NCI-H2196 treated with DMSO at 0.1 percent for 48 hours (cell line): ENCODE results near the gene MCRIP1.
A peak's percentile ranks its signal among the peaks of the same experiment; 100 is the strongest.

ENCODE experiments used
- DNase-seq: peaks from one replicate; lab custom pipeline; 2025; ENCODE audit not compliant: unreplicated experiment; lab: John Stamatoyannopoulos, UW

The MCRIP1 gene, protein sequence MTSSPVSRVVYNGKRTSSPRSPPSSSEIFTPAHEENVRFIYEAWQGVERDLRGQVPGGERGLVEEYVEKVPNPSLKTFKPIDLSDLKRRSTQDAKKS

DNA sequence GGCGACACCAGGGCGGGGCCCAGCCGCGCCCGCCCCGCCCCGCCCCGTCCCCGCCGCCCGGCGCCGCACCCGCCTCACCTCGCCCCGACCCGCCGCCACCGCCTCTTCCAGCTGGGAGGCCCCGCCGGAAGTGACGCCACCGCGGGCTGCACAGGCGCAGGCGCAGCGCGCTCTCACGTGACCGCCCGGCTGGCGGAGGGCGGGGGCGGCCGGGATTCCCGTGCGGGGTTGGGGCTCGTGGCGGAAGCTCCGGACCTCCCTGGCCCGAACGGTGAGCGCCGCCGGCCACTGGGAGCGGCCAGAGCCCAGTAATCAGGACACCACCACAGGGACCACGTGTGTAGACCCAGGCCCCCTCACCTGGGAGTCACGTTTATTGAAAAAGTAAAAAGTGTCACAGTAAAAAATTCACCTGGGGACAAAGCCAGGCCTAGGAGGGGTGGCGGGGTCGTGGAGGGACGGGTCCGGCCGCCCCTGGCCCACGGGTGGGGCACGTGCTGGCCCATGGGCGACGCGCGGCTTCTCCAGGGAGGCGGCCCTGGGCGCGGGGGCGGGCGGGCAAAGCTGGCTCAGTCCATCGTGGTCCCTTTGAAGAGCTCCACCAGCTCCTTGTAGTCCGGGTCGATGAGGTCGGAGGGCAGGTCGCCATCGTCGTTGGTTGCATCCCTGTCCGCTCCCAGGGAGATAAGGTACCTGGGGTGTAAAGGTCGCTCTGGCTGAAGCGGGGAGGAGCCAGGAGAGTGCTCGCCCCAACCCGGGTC lies at the start of gene MCRIP1:
Gene MCRIP1, minus strand, starts transcription at position 132 of the 761 bp plus-strand sequence. CDS start 8,785 bp downstream, outside the sequence.
- DNase-seq, result peak; percentile 97

DNA sequence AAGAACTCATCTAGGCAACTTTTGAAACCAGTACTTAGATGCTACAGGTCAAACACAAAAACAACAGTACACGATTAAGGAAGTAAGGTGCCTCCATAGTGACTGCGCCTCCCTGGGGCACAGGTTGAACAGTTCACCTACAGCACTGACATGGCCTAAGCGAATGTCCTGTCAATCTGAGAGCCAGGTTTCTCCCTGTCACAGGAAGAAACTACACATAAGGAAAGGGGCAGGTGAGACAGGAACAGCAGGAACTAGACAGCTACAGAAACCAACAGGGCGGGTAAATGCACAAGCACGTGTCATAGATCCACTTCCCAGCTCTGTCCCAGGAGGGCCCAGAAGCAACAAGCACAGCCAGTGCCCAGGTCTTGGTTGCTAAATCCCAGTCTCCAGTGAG lies 46.0 kb upstream of the MCRIP1 start:
- DNase-seq, result no peak

DNA sequence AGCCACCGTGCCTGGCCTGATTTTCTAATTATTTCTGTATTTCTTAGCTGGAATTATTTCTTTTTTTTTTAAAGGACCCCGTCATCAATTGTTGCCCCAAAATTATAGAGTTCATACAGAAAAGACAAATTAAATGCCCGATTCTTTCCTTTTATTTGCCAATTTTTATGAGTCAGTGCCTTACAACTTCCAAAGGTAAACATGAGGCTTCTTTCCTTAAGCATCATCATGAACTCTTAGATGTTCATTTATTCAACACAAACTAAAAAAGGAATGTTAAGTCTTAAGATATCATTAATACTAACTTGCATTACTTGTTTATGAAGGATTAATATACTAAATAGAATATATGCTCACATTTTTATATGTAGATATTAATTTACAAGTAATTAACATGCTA lies 45.2 kb upstream of the MCRIP1 start:
- DNase-seq, result no peak

DNA sequence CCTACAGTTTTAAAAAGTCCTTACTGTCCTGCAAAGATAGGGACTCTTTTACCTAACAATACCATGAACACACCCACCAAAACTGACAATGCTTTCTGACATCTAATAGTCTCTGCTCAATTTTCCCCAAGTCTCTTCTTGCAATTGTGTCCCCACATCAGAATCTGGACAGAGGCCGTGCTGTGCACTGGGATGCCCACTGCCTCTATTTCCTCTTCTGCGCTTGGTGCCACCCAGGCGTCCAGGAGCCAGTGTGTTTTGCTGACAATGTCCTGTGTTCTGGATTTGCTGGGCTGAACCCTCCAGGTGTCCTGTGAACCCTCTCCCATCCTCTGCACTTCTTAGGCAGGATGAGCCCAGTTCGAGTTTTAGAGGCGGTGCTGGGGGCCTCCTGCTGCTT lies 44.5 kb upstream of the MCRIP1 start:
- no peak for DNase-seq

DNA sequence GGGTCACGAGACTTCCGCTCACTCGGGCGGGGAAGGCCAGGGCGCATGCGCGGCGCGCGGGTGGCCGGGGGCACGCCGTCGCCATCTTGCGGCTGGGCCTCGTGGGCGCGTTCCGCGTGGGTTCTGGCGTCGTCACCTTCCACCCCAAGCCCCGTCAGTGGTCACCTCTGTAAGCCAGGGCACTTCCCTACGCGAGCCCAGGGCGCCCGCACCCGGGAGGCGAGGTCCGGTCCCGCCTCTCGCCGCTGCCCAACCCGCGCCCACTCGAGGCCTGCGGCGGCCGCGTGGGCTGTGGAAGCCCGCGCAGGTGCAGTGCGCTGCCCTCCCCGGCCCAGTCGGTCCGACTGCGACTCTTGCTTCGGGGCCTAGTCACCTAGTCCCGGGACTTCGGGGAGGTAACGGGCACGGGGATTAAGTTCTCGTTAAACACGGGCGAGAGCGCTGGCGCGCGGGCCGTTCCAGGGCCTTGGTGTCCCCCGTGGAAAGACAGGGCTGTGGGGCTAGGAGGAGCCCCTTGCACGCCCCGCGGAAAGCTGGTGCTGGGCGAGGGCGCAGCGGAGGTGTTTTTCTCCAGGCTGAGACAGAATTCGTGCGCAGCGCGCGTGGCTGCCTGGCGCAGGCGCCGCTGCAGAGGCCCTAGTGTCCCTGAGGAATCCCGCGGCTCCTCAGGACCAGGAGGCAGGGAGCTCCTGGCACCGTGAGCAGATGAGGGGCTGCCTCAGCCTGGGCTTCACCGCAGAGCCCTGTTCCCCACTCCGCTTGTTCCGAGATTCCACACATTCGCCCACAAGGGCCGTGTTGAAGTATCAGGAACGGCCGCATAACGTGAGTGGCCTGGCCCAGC lies 38.5 kb upstream of the MCRIP1 start:
- peak; percentile 90 for DNase-seq

DNA sequence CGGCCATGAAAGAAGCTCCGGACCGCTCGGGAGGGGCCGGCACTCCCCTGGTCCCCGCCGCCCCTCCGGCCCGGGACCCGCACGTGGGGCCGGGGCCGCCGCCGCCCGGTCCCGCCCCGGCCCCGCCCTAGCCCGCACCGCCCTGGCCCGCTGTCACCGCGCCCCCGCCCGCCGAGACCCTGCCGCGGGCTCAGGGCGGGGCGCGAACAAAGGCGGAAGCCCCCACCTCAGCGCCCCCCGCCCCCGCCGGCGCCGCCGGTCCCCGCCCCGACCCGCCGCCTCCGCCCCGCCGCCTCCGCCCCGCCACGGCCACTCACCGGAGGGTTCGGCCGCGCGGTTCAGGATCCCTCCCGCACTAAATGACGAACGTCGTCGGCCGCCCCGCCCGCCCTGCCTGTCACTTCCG lies 37.9 kb upstream of the MCRIP1 start, which contains the start of gene ARHGDIA:
Gene ARHGDIA, minus strand, starts transcription at position 357 of the 406 bp plus-strand sequence. CDS start 1,407 bp downstream, outside the sequence.
- DNase-seq, result no peak

DNA sequence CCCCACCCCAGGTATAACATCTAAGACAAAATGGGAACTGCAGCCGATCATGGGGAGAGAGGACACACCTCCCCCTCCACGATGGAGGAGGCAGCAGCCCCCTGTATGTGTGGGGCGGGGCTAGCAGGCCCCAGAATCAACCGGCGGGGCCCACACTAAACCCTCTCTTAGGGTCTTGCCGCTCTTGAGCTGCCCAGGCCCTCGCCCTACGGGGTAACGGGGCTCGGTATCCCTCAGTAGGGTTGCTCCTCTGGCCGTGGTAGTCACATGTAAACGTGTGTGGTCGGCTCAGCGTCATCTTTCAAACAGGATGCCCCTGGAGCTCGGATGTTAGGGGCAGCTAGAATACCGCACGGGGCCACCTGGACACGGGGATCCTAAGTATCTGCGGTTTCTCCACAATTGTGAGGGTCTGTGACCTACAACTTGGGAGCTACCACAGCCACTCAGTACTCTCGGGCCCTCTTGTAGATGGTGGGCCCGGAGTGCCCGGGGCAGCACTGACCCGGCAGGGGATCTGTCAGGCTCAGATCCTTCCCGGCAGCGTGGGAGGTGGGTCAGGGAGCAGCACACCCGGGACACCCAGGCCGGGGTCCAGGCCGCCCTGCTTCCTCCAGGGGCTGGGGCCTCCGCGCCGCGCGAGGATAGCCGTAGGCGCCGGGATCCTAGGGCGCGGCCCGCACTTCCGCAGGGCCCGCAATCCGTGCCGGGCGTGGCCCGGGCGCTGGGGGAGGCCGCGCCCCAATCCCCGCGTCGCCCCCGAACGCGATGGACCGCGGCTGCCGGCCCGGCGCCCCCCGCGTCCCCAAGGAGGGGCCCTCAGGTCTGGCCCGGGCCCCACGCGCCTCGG lies 37.3 kb upstream of the MCRIP1 start:
- no peak for DNase-seq

DNA sequence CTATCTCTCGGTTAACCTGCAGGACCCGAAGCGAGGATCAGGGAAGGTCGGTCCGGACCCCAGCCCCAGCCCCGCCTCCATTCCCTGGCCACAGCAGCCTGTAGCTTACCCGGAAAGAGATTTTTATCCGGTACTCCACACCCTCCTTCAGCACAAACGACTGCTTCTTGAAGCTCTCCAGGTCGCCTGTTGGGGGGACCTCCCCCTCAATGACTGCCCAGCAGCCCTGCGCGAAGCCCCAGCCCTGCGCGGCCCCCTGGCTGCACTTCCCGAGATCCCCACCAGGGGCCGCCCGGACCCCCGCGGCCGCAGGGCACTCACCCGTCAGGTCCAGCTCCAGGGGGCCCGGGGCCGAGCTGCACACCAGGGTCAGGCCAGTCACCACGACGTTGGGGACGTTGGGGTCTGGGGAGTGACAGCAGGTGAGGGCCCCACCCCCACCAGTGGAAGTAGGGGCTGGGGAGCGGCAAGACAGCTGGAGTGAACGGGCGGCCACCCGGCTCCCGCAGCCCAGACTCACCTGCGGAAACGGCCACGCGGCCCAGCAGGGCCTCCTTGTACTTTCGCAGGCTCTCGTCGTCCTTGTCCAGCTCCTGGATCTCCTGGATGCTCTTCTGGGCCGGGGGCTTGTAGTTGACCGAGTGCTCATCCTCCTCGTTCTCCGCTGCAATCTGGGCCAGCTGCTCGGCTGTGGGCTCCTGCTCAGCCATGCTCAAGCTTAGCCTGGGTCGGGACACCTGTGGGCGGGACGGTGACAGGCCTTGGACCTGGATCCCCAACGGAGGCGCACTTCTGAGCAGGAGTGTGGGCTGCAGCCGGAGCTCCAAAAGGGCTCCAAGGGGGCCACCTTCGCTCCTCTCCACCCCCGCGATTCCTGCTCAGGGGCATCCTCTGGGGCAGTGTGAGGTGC lies 36.4 kb upstream of the MCRIP1 start:
- DNase-seq, result no peak

DNA sequence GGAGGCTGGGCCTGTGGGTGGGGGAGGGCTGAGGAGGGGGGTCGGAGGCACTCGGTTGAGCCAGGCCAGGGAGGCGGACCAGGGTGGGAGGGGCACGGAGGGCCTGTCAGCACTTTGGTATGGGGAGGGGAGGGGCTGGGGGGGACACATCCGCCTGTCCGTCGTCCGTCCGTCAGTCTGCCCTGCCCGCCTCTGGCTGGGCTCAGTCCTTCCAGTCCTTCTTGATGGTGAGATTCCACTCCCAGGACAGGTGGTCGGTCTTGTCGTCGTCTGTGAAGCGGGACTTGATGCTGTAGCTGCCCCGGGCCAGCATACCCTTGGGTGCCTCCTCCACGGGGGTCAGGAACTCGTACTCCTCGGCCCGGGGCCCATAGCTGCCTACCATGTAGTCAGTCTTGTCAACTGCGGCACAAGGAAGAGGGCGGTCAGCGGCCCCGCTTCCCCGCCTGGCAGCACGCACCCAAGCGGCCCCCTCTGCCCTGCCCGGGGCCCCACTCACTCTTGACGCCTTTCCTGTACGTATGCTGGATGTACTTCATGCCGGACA lies 35.7 kb upstream of the MCRIP1 start:
- no peak for DNase-seq

DNA sequence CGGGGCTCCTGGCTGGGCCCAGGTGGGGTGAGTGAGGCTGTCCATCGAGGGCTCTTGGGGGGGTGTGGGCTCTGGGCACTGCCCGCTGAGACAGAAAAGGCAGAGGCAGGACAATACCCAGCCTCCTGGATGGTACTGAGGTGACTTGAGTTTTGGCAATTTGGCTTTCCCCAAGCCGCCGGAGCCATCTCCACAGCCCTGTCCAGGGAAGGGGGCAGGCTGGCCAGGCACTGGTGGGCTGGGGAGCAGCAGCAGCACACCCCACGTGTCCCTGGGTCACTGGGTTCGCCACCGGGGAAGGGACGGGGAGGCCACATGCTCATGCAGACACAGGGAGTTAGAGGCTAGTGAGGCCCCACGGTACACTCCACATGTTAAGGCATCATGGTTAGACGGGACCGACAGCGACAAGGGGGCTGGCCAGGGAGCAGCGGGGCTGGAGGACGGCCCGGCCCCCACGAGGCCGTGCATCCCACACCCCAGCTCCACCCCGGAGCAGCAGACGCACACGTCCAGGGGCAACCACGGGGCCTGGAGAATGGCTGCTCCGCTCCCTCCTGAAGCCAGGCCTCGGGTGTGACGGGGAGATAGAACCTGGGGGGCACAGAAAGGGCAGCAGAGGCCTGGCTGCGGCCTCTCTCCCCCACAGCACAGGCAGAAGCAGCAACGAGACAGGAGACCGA lies 35.0 kb upstream of the MCRIP1 start:
- no peak for DNase-seq

DNA sequence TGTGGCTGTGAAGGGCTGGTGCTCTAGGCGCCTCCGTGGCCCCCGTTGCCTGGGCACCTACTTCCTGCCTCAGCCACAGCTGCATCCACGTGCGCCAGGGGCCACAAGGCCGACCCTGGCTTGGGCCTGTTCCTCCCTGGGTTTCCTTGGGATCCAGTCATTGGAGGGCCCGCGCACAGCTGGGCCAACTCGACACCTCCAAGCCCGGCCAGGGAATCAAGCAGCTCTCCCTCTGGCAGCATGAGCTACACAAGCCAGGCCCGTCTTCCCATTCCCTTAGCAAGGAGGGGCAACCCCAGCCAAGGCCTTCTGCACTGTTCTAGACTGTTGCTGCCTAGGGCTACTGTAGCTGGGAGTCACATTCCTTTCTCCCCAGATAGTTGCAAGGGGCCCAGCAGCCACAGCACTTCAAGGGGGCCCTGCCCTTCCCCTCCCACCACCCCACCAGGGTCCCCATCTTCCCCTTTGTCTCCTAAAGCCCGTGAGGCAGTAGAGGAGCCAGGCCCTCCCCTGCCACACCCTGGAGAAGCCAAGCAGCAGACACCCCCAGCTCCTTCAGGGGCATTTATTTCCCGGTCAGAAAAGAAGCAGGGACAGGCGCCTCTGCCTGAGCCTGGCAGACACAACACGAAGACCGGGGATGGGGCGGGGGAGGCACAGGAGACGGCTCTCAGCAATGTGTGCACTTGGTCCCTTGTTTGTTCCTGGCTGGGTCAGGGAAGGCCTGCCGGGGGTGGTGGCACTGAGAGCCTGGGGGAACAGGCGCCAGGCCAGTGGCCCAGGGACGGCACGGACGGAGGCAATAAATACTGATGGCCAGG lies 34.3 kb upstream of the MCRIP1 start:
- no peak for DNase-seq

DNA sequence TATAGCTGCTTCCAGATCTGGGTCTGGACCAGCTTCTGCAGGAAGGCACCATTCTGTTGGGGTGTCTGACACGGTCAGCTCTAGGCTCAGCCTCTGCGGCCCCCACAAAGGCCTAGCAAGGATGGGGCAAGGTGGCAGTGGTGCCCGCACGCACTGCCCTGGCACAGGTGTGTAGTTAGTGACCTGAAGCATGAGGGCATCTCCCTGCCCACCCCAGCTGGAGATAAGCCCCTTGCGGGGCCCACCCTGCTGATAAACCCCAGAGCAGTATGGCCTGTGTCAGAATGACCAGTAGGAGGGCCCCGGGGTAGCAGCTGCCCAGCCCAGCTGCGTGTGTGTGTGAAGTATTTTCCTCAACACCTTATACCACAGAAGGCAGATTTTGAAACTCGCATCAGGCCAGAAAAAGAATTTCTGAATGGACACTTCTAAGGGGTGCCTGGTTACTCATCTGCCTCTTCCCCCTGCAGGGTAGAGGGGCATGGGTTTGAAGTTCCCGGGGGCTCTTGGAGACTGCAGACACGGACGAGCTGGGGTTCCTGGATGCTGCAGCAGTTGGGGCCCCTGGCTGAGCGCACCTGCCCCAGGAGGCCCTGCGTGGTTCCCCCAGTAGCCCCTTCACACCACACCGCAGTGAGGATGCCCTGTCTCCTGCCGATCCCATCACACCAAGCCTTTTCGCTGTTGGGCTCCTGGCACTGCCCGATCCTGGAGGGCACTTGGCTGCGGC lies 33.5 kb upstream of the MCRIP1 start:
- no peak for DNase-seq

DNA sequence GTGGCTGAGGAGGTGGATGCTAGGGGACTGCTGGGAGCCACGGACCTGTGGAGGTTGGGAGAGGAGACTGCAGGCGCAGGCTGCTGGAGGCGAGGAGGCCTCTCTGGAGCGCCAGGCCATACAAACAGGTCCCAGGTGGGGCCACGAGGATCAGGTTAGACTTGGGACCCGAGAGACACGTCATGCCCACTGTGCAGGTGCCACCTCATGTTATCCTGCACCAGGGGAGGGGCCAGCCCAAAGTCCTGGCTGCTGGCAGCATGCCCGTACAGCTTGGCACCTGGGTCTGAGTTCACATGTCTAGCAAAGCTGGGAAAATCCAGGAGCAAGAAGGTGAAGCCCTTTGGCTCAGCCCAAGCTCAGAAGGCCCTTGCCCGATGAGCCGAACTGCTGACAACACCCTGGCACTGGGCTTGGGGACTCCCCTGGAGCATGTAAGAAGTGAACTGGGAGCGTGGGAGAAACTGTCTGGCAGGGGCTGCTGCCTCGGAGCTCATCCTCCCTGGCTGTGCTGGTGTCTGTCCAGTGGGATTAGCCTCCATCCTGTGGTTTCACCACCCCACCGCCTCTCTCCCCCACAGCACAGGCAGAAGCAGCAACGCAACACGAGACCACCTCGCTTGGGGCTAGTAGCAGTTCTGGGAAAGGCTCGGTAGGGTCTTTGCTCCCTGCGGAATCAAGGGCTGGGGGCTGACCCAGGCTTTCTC lies 32.8 kb upstream of the MCRIP1 start:
- peak; percentile 75 for DNase-seq

DNA sequence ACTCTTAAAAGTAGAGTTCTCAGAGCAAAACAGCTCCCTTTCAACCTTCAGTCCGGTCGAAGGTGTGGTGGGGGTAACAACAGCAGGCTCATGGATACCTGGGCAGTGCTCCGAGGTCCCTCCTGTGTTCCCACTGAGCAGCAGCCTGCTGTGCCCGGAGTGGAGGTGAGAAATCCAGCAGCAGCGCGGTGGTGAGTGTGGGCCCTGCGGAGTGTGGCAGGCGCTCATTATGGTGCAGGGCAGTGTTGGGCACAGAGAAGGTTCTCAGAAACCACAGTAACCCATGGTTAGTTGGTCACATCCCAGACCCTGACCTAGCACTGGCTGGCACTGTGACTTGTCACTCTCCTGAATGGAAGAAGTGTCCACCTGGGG lies 32.3 kb upstream of the MCRIP1 start:
- no peak for DNase-seq

DNA sequence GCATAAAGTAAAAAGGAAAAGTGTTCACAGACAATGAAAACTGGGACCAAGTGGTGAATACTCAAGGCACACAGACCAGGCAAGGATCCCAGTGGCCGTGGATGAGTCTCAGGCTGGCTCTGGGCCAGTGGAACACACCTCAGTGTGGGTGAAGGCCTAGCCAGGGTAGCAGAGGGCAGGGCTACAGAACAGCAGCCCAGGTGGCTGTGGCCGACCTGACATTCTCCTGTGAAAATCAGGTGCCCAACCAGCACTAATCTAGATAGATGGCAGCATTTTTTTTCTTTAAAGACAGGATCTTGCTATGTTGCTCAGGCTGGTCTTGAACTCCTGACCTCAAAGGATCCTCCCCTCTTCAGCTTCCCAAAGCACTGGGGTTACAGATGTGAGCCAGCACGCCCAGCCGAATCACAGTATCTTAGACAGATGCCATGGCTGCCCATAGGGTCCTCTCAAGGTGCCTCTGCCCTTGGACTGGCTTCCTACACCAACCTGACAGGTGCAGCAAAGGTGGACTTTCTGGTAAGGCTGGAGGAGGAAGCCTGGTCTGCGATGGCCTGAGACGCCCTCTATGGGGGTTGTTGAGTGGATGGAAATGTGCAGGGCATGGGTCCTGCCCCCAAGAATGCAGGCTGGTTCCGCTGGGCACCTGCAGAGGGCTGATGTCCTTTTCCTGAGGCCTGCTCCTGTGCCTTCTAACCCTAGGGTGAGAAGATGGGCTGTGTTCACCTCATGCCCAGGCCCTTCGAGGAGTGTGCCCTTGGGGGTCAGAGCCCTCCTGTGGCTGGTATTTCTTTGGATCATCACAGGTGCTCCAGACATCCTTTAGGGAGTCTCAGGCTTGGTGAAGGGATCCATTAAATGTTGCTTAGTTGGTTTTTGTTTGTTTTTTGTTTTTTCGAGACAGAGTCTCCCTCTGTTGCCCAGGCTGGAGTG lies 31.0 kb upstream of the MCRIP1 start:
- no peak for DNase-seq

DNA sequence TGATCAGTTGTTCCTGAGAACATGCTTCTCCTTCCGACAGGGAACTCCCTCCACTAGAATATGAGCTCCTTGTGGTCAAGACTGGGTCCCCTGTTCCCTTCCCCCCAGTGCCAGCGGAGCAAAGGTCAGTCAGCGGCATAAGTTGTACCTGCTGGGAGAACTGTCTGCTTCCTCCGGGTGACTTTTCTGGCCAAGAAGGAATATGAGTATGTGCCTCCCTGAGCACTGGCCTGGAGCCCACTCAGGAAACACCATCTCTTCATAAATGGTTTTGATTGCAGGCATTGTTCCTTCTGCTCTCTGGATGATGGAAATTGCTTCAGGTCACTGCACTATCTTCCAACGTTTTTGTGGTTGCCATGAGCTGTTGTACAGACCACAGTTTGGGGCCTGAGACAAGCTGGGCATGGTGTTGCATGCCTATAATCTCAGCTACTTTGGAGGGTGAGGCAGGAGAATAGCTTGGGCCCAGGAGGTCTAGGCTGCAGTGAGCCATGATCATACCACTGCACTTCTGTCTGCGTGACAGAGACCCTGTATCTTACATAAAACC lies 30.1 kb upstream of the MCRIP1 start:
- DNase-seq, result no peak
